NCI-H2196 treated with DMSO at 0.1 percent for 48 hours (cell line): ENCODE data around the gene CST4.
A peak's percentile ranks its signal among the peaks of the same experiment; 100 is the strongest.
"Not testable (repeated sequence)": the region's sequence is repeated elsewhere in the genome, so short reads cannot be mapped to it uniquely, and the experiment has no call there.

ENCODE experiments used
- DNase-seq: peaks from one replicate; lab custom pipeline; 2025; ENCODE audit not compliant: unreplicated experiment; lab: John Stamatoyannopoulos, UW

Gene CST4

DNA sequence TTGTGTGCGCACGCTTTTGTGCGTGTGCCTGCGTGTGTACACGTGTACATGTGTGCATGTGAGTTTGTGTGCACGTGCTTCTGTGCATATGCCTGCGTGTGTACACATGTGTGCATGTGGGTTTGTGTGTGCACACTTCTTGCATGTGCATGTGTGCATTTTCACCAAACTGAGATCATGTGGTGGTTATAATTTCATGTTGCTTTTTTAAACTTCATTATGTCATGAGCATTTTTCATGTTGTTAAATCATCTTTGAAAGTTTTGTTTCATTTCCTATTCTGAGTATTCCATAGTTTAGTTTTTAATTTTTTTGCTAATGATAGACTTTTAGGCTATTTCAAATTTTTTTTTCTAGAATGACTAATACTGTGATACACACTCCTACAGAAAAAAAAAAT lies 44.7 kb downstream of the CST4 start:
- no peak for DNase-seq

- no peak for DNase-seq
Observed at GRCh38 chr20:23643659-23644058, 45.2 kb downstream of the CST4 start.

DNA sequence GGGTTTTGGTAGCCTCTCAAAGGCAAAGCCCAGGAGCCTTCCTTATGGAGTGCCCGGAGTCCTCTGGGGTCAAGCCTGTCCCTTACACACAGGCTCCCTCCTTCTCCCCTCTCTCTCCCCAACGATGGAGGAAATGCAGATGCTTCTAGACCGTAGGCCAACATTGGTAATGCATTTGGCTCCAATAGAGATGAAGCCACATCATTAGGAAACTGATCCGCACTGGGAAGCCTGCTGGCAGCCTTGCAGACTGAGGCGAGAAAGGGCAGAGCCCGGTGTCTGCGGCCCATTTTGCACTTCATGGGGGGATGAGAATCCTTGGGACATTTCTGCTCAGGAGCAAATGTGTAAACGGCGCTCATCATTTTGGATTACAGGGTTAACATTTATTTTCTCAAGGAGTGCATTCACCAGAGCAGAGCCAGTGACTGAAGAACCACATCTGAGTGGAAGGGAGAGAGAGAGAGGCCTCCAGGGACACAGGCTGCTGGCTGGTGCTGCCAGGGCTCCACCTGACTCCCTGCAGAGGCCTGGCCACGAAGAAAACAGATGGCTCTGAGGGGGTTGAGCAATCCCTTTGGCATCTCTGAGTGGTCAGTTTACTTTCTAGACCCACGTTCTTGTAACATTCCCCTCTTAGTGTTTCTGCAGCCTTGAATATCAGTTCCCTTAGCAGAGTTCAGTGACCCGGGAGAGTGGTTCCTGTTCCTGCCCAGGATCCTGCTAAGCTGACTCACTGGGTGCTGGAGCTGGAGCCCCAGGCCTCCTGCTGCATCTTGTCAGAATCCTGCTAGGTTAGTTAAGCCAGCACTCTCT lies 46.7 kb downstream of the CST4 start:
- DNase-seq, result no peak

DNA sequence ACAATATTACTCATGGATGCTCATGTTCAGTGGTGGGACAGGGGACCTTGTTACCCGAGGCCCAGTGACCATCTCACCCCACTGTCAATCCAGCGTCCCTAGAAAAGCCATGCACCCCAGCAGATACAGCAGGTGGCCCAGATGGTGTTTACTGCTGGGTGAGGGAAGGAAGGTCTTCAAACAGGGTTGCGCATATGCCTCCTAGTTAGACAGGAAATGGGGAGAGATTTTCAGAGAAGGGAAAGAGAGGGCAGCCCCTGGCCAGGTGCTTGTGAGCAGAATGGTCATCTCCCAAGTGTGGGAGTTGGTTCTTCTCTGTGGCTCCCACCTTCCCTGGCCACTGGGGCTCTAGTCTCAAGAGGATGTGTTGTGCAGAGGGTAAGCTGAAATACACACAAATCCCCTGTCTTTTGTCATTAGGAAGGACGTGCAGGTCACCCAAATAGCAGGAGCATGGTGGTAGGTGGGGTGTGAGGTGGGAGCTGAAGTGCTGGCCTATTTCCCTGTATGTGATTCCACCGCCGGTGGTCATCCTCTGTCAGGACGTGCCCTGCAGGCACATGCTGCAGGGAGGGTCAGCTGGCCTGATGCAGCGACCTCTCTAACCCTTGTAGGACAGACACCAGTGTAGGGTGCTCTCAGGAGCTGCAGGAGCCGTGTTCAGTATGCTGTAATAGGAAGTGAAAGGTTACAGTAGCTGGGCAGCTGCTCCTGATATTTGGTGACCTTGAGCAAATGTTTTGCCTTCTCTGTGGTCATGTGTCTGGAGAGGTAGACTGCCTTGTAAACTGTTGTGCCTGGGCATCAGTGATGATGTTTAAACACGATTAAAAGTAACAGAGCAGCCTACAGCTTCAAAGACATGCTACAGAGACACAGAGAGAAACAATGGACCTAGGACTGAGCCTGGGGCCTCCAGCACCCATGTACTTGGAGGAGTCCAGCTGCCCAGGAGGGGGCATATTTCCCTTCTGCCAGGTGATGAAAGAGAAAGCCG lies 47.9 kb downstream of the CST4 start:
- DNase-seq, result no peak

DNA sequence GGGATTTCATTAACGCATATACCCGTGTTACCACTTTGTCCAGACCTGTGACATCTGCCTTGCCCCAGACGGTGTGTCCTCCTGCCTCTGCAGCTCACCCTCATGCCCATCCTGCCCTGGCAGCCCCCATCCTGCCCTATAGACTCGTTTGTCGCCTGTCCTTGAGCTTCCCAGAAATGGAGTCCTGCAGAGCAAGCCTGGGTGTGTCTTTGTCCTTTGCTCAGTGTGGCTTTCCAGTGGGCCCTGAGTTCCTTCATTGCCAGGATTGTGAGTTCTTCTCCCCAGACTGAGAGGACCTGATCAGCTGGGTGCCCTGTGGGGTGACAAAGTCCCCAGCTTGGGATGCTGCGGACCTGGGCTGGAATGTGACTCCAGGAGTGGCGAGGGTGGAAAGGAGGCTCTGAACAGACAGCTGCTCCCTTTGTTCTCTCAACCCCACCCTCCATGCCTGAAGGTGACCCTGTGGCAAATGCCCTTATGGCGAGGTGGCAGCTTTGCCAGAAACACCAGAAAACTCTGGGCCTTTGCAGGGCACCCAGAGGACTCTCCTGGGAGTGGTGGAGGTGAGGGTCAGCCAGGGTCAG lies 48.7 kb downstream of the CST4 start:
- no peak for DNase-seq

DNA sequence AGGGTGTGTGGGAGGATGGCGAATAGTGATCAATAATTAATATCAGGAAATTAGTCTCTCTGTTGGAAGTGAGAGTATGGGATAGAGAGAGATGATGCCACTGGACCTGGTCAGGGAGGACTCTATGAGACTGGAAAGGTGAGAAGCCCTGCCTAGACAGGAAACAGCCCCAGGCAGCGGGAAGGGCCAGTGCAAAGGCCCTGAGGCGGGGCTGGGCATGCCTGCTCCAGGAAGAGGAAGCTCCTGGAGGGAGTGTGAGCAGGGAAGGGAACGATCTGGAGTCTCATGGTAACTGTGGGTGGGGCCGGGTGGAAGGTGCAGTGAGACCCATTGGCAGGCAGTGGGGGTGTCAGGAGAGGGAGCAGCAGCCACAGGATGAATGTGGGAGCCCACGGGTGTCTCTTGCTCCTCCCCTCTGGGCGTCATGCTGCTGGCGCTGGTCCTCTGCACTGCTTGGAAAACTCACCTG lies 49.3 kb downstream of the CST4 start:
- DNase-seq, result no peak

DNA sequence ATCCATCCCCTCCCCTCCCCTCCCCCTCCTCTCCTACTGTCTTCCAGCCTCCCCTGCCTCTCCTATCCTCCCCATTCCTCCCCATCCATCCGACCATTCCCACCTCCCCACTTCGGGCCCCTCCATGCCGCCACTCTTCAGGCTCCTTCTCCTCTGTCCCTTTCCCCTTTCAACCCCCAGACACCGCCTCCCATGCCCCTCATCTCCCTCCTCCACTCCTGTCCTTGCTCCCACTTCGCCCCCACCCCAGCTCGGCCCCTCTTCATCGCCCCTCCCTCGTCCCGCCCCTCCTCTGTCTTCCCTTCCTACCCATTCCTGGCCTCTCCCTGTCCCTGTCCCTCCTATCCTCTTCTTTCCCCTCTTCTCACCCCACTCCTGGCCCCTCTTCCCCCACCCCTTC lies 50.5 kb downstream of the CST4 start:
- DNase-seq, result no peak

- DNase-seq, result peak; percentile 69
Observed at GRCh38 chr20:23637282-23638221, 51.3 kb downstream of the CST4 start, which contains the start of gene CST3. CST3 (minus strand) TSS chr20:23637955; CDS start chr20:23637862, 93 bp downstream.

DNA sequence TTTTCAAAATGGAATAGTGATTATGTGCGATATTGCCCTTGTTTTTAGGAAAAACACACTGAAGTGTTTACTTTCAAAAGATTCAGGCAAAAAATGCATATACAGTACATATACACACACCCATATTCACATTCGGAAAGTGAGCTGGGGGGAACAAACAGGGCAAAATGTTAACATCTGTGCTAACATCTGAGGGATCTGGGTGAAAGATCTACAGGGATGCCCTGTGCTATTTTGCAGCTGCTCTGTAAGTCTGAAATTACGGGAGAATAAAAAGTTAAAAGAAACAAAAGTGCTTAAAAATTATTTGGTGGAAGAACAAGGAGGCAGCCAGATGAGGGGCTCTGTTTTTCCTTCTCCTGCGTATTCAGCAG lies 51.9 kb downstream of the CST4 start:
- DNase-seq, result no peak

DNA sequence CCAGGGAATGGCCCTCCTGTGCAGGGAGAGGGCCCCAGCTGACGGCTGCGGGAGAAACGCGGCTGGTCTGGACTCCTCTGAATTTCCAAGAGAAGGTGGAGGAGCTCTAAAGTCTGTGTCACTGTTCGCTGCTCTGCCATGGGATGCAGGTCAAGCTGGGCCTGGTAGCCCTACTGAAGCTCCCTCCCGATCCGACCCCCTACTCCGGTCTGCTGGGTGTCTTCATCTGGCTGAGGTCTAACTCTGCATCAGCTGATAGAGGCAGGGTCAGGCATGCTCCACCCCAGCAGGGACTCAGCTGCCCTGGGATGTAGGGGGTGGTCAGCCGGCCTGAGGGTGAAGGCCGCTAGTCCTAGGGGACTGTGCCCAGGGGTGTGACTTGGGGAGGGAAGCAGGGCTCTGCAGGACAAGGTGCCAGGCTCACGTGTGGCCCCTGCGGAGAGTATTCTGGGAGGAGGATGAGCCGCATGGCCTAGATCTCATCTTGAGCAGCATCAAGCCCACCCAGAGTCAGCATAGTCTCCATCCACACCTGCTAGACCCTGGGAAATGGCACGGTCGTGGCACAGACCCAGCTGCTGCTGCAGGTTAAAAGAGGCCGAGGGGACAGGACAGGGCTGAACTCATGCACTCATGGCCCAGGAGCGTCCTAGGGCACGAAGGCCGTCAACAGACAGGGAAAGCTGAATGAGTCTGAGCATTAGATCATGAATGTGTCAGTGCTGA lies 52.5 kb downstream of the CST4 start:
- no peak for DNase-seq

GRCh38 chr20:23635768-23636090 lies 53.1 kb downstream of the CST4 start:
- not testable (repeated sequence) for DNase-seq
